ENCODE data around the gene AGXT.

GRCh38 chr2:240850756-240851077 lies 17.9 kb upstream of the AGXT start:
- TF ChIP-seq POLR2AphosphoS5 (IDR thresholded peaks at IDR 0.05) = no peak
- TF ChIP-seq, protein P1, sequence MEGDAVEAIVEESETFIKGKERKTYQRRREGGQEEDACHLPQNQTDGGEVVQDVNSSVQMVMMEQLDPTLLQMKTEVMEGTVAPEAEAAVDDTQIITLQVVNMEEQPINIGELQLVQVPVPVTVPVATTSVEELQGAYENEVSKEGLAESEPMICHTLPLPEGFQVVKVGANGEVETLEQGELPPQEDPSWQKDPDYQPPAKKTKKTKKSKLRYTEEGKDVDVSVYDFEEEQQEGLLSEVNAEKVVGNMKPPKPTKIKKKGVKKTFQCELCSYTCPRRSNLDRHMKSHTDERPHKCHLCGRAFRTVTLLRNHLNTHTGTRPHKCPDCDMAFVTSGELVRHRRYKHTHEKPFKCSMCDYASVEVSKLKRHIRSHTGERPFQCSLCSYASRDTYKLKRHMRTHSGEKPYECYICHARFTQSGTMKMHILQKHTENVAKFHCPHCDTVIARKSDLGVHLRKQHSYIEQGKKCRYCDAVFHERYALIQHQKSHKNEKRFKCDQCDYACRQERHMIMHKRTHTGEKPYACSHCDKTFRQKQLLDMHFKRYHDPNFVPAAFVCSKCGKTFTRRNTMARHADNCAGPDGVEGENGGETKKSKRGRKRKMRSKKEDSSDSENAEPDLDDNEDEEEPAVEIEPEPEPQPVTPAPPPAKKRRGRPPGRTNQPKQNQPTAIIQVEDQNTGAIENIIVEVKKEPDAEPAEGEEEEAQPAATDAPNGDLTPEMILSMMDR (IDR thresholded peaks at IDR 0.05 in 8 of 11, conservative IDR thresholded peaks at IDR 0.05 in 3 of 11) = no peak
